Muscle layer of colon (tissue), 2 donors: ENCODE measurements around the gene KLK11.

Experiments
- H3K27ac ChIP-seq: one replicate; pipeline ENCODE4 v1.7.0; 2013; ENCODE audit warnings: low read depth, mild to moderate bottlenecking, low read length, moderate library complexity
- H3K27me3 ChIP-seq, 2 donors: one replicate each; pipeline ENCODE4 v1.7.0; 2013; ENCODE audit warnings: low read length in 2 of 2, mild to moderate bottlenecking in 2 of 2; ENCODE audit not compliant: insufficient read depth in 2 of 2, control insufficient read depth in 1 of 2
- H3K36me3 ChIP-seq: one replicate; pipeline ENCODE4 v1.7.0; 2013; ENCODE audit warnings: mild to moderate bottlenecking, low read length; ENCODE audit not compliant: insufficient read depth
- H3K4me1 ChIP-seq: one replicate; pipeline ENCODE4 v1.7.0; 2013; ENCODE audit warnings: mild to moderate bottlenecking, low read length; ENCODE audit not compliant: insufficient read depth
- H3K4me3 ChIP-seq, 2 donors: one replicate each; pipeline ENCODE4 v1.7.0; 2013; ENCODE audit warnings: low read length in 2 of 2, low read depth in 1 of 2, mild to moderate bottlenecking in 1 of 2, moderate library complexity in 1 of 2
- H3K9ac ChIP-seq: one replicate; pipeline ENCODE4 v1.7.0; 2013; ENCODE audit warnings: low read length
- H3K9me3 ChIP-seq: one replicate; pipeline ENCODE4 v1.7.0; 2013; ENCODE audit warnings: mild to moderate bottlenecking, low read length
- donor health status: abdominal sarcoma.
- donor health status: Adenocarcinoma of cecum.

The KLK11 gene

GRCh38 chr19:51027126-51027806 is 850 bp upstream of the KLK11 start:
- H3K36me3 ChIP-seq, result no peaks in the 10 kb centered on the region
- no peak overlapping the region for H3K4me3 ChIP-seq
- H3K4me1 ChIP-seq, result no peaks in the 10 kb centered on the region
- H3K27me3 ChIP-seq, result peaks cover 8 to 21% of the 10 kb centered on the region in 2 donors
- no peaks in the 10 kb centered on the region for H3K9me3 ChIP-seq
- no peak overlapping the region for H3K27ac ChIP-seq
- no peak overlapping the region for H3K9ac ChIP-seq

- no peaks in the 10 kb centered on the region for H3K4me1 ChIP-seq
- no peak overlapping the region for H3K27ac ChIP-seq
- peaks cover 11 to 21% of the 10 kb centered on the region in 2 donors for H3K27me3 ChIP-seq
- no peaks in the 10 kb centered on the region for H3K36me3 ChIP-seq
- no peak overlapping the region for H3K4me3 ChIP-seq
- H3K9me3 ChIP-seq, result no peaks in the 10 kb centered on the region
- H3K9ac ChIP-seq, result no peak overlapping the region
Measured at GRCh38 chr19:51025809-51026553, 435 bp downstream of the KLK11 start.

- H3K9ac ChIP-seq, result no peak overlapping the region
- no peaks in the 10 kb centered on the region for H3K4me1 ChIP-seq
- H3K4me3 ChIP-seq, result no peak overlapping the region
- peaks cover 11 to 22% of the 10 kb centered on the region in 2 donors for H3K27me3 ChIP-seq
- H3K9me3 ChIP-seq, result no peaks in the 10 kb centered on the region
- no peak overlapping the region for H3K27ac ChIP-seq
- H3K36me3 ChIP-seq, result no peaks in the 10 kb centered on the region
Measured at GRCh38 chr19:51025401-51025800, 1.0 kb downstream of the KLK11 start.

- Histone ChIP-seq H3K9ac (no peak overlapping the region), H3K9me3 (no peaks in the 10 kb centered on the region), H3K27ac (no peak overlapping the region), H3K36me3 (no peaks in the 10 kb centered on the region), H3K27me3 (peaks cover 11 to 26% of the 10 kb centered on the region in 2 donors), H3K4me1 (no peaks in the 10 kb centered on the region), H3K4me3 (no peak overlapping the region)
Measured at GRCh38 chr19:51024924-51025323, 1.5 kb downstream of the KLK11 start.

GRCh38 chr19:51023946-51024345 is 2.5 kb downstream of the KLK11 start:
- Histone ChIP-seq H3K27ac (no peak overlapping the region), H3K9ac (no peak overlapping the region), H3K36me3 (no peaks in the 10 kb centered on the region), H3K4me3 (no peak overlapping the region), H3K27me3 (peaks cover 11 to 36% of the 10 kb centered on the region in 2 donors), H3K9me3 (no peaks in the 10 kb centered on the region), H3K4me1 (no peaks in the 10 kb centered on the region)

GRCh38 chr19:51022526-51022925 is 3.9 kb downstream of the KLK11 start:
- Histone ChIP-seq H3K4me3 (no peak overlapping the region), H3K36me3 (no peaks in the 10 kb centered on the region), H3K4me1 (no peaks in the 10 kb centered on the region), H3K27me3 (peaks cover 12 to 50% of the 10 kb centered on the region in 2 donors), H3K27ac (no peak overlapping the region), H3K9ac (no peak overlapping the region), H3K9me3 (no peaks in the 10 kb centered on the region)

GRCh38 chr19:51020988-51021651 is 5.3 kb downstream of the KLK11 start:
- no peaks in the 10 kb centered on the region for H3K36me3 ChIP-seq
- no peak overlapping the region for H3K4me3 ChIP-seq
- no peak overlapping the region for H3K27ac ChIP-seq
- no peak overlapping the region for H3K9ac ChIP-seq
- H3K27me3 ChIP-seq, result peaks cover 21 to 51% of the 10 kb centered on the region in 2 donors
- H3K4me1 ChIP-seq, result no peaks in the 10 kb centered on the region
- H3K9me3 ChIP-seq, result no peaks in the 10 kb centered on the region

- Histone ChIP-seq H3K4me3 (no peak within 1 kb of the TSS), H3K27me3 (peaks cover 25 to 55% of the 10 kb centered on the region in 2 donors)
Measured at GRCh38 chr19:51019544-51019925, 6.9 kb downstream of the KLK11 start, which contains the start of gene KLK10. TSS of gene KLK10 (minus strand) at chr19:51019709. CDS start at chr19:51019130, 579 bp downstream.

GRCh38 chr19:51018745-51019543 is 7.5 kb downstream of the KLK11 start:
- Histone ChIP-seq H3K9me3 (no peaks in the 10 kb centered on the region), H3K4me1 (no peaks in the 10 kb centered on the region), H3K27ac (no peak overlapping the region), H3K36me3 (no peaks in the 10 kb centered on the region), H3K4me3 (no peak overlapping the region), H3K9ac (no peak overlapping the region), H3K27me3 (peaks cover 22 to 58% of the 10 kb centered on the region in 2 donors)

More at GRCh38 chr19:51019544-51019925, 6.9 kb downstream of the KLK11 start, which contains the start of gene KLK10:
- no peak within 1 kb of the TSS for H3K9ac ChIP-seq
- no peaks in the 10 kb centered on the region for H3K36me3 ChIP-seq
- no peaks in the 10 kb centered on the region for H3K9me3 ChIP-seq
- no peaks in the 10 kb centered on the region for H3K4me1 ChIP-seq
- no peak within 1 kb of the TSS for H3K27ac ChIP-seq

GRCh38 chr19:51016798-51017683 is 9.4 kb downstream of the KLK11 start:
- H3K27me3 ChIP-seq, result peaks cover 17 to 62% of the 10 kb centered on the region in 2 donors
- H3K9ac ChIP-seq, result no peak overlapping the region
- no peaks in the 10 kb centered on the region for H3K36me3 ChIP-seq
- H3K9me3 ChIP-seq, result no peaks in the 10 kb centered on the region
- H3K27ac ChIP-seq, result no peak overlapping the region
- H3K4me3 ChIP-seq, result no peak overlapping the region
- H3K4me1 ChIP-seq, result no peaks in the 10 kb centered on the region
